Subcutaneous adipose tissue (tissue), 4 donors: ENCODE data around the gene PRSS58. TPM values are rescaled to one million over a fixed set of nuclear protein-coding genes. Genes with fewer than 3 reads are reported as not detected.

Experiments used
- total RNA-seq, 4 donors: library from RNA; depleted of rRNA; stranded (reverse); fragments of >200 nt; gene quantifications; one replicate each; pipeline ENCODE4 v1.1.0, GENCODE V29; 2016
- TF ChIP-seq, protein P1 (sequence below): fragments of 450-650 bp; IDR thresholded peaks from one replicate; pipeline ENCODE4 v1.5.1; 2016; ENCODE audit warnings: low read depth, mild to moderate bottlenecking, control low read depth, antibody characterized with exemption, moderate library complexity

Gene PRSS58, protein sequence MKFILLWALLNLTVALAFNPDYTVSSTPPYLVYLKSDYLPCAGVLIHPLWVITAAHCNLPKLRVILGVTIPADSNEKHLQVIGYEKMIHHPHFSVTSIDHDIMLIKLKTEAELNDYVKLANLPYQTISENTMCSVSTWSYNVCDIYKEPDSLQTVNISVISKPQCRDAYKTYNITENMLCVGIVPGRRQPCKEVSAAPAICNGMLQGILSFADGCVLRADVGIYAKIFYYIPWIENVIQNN
- not detected for total RNA-seq

DNA sequence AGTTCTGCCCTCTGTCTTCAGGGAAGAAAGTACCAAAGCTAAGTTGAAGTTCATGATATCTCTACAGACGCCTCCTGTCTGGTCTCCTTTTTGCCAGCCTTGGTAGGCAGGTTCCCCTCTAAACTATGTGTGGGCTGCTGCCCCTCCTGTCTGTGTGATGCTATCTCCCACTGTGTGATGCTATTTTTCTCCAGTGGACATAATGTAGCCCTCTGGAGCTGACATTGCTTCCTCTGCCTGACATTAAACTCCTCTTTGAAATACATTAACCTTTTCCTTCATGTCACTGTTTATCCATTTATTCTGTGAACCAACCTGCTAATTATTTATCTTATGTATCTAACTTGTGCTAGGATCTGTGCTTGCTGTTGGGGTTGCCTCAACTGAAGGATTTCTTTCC lies at the start of gene PRSS58:
TSS of gene PRSS58 (minus strand) at position 101 of the 400 bp plus-strand sequence. CDS start 351 bp downstream, outside the sequence.
- TF ChIP-seq, protein P1, sequence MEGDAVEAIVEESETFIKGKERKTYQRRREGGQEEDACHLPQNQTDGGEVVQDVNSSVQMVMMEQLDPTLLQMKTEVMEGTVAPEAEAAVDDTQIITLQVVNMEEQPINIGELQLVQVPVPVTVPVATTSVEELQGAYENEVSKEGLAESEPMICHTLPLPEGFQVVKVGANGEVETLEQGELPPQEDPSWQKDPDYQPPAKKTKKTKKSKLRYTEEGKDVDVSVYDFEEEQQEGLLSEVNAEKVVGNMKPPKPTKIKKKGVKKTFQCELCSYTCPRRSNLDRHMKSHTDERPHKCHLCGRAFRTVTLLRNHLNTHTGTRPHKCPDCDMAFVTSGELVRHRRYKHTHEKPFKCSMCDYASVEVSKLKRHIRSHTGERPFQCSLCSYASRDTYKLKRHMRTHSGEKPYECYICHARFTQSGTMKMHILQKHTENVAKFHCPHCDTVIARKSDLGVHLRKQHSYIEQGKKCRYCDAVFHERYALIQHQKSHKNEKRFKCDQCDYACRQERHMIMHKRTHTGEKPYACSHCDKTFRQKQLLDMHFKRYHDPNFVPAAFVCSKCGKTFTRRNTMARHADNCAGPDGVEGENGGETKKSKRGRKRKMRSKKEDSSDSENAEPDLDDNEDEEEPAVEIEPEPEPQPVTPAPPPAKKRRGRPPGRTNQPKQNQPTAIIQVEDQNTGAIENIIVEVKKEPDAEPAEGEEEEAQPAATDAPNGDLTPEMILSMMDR = no peak

DNA sequence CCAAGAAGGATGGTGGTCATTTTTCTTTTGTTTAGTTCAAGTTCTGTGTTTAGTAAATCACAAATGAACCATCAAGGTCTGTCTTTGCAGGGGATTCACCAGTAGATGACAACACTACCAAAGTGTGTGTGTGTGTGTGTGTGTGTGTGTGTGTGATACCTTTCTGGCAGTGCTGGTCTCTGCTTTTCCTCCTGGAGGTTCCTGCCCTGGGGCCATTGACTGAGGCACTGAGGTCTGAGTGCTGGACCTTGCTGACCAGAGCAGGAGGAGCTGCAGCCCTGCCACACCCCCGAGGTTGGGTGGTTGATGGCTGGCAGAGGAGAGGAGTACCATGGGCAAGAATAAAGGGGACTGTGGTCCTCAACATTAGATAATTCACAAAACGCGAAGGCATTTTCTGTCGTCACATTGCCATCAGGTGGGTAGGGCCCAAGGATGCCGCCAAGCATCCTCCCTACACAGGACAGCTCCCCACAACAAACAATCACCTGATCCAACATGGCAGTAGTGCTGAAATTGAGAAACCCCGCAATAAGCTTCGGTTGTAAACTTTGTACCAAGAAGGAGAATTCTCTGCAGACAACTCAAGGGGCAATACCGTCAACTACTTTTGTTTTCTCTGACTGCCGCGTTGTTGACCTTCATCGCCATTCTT lies 49.5 kb upstream of the PRSS58 start:
- TF ChIP-seq, protein P1 = no peak

- TF ChIP-seq, protein P1 = no peak
Measured at GRCh38 chr7:142303650-142304049, 45.8 kb upstream of the PRSS58 start.

DNA sequence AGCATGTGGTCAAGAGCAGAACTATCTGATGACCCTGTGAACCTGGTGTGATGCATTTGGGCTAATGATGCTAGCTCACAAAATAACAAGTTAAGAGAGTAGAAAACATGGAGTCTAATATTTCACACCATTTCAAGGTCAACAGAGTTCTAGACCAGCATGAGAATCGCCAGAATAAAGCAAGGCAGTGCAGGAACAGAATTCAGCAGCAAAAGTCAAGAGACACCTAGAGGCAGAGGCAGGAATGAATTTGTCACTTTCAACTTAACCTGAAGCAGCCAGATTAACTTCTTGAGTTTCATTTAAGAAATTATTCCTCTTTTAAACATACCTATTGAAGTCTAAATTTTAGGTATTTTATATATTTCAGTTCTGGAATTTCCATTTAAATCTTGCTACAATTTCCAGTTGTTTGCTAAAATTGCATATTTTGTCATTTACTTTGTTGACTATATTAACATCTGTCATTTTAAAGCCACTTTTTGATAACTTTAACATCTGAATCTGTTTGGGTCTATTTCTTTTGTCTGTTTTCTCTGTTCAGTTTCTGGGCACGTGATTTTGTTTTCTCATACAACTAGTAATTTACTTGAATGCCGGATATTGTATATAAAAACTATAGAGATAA lies 44.2 kb upstream of the PRSS58 start:
- TF ChIP-seq, protein P1 = no peak

DNA sequence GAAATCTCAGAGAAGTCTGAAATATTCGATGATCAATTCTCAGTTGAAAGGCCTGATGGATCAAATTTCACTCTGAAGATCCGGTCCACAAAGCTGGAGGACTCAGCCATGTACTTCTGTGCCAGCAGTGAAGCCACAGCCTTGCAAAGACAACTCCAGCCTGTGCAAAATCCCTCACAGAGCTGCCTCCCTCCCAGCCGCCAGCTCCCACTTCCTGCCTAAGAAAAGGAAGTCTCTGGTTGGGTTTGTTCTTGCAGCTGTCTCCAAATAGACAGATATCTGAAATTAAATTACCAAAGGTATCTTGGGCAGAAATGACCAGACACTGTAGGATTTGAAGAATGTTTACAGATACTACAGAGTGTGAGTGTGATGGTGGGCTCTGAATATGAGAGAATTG lies 43.4 kb upstream of the PRSS58 start:
- TF ChIP-seq, protein P1 = no peak

- TF ChIP-seq, protein P1 = no peak
Measured at GRCh38 chr7:142300689-142301088, 42.8 kb upstream of the PRSS58 start.

GRCh38 chr7:142299237-142299781 lies 41.5 kb upstream of the PRSS58 start:
- TF ChIP-seq, protein P1 = no peak
